HG02943 (cell line): ENCODE measurements around the gene YWHAB.
"Not testable (repeated sequence)": the region's sequence is repeated elsewhere in the genome, so short reads cannot be mapped to it uniquely, and the experiment has no call there.

Source experiments
- ATAC-seq: cut with Tn5 transposase; IDR thresholded peaks from one replicate; pipeline ENCODE4 v1.9.1; 2021; ENCODE audit warnings: mild to moderate bottlenecking, low read depth, moderate library complexity; ENCODE audit not compliant: unreplicated experiment

YWHAB gene

GRCh38 chr20:44885392-44886265 lies at the start of gene YWHAB:
TSS of gene YWHAB (plus strand) at chr20:44885705. CDS start at chr20:44901534, 15,829 bp downstream.
- peak; percentile 87 for ATAC-seq

GRCh38 chr20:44836601-44837120 lies 48.8 kb upstream of the YWHAB start:
- no peak for ATAC-seq

- ATAC-seq = no peak
These were observed 47.6 kb upstream of the YWHAB start for GRCh38 chr20:44837946-44838345.

- ATAC-seq = no peak
These were observed 47.0 kb upstream of the YWHAB start for GRCh38 chr20:44838521-44838920.

- no peak for ATAC-seq
These were observed 46.0 kb upstream of the YWHAB start for GRCh38 chr20:44839481-44839880.

- no peak for ATAC-seq
These were observed 44.7 kb upstream of the YWHAB start for GRCh38 chr20:44840826-44841225.

GRCh38 chr20:44841955-44842354 lies 43.5 kb upstream of the YWHAB start:
- no peak for ATAC-seq

- no peak for ATAC-seq
These were observed 41.6 kb upstream of the YWHAB start for GRCh38 chr20:44843876-44844275.

- no peak for ATAC-seq
These were observed 37.1 kb upstream of the YWHAB start for GRCh38 chr20:44848254-44849015.

GRCh38 chr20:44849703-44850102 lies 35.8 kb upstream of the YWHAB start:
- no peak for ATAC-seq

- no peak for ATAC-seq
These were observed 35.2 kb upstream of the YWHAB start for GRCh38 chr20:44850272-44850671.

GRCh38 chr20:44850837-44851236 lies 34.7 kb upstream of the YWHAB start:
- ATAC-seq = no peak

- no peak for ATAC-seq
These were observed 34.0 kb upstream of the YWHAB start for GRCh38 chr20:44851545-44851944.

GRCh38 chr20:44856442-44856841 lies 29.1 kb upstream of the YWHAB start:
- ATAC-seq = no peak

GRCh38 chr20:44856856-44857448 lies 28.6 kb upstream of the YWHAB start:
- ATAC-seq = no peak

GRCh38 chr20:44858606-44859360 lies 26.7 kb upstream of the YWHAB start:
- ATAC-seq = no peak

GRCh38 chr20:44861531-44862006 lies 23.9 kb upstream of the YWHAB start:
- ATAC-seq = no peak

- ATAC-seq = no peak
These were observed 23.2 kb upstream of the YWHAB start for GRCh38 chr20:44862286-44862685.

GRCh38 chr20:44863365-44864084 lies 22.0 kb upstream of the YWHAB start:
- not testable (repeated sequence) for ATAC-seq
